Epithelial cell of prostate (primary cell): ENCODE results near the gene MAGEA12.
"Not testable (repeated sequence)": the region's sequence is repeated elsewhere in the genome, so short reads cannot be mapped to it uniquely, and the experiment has no call there.

Experiments used
- DNase-seq: peaks from one replicate; pipeline ENCODE4 v3.0.0-alpha.2; 2011; ENCODE audit warnings: low read depth, low spot score
- H3K27ac ChIP-seq: fragments of 450-650 bp; 2 replicates; pipeline ENCODE4 v1.5.1; 2017; ENCODE audit warnings: mild to moderate bottlenecking

MAGEA12 gene

DNA sequence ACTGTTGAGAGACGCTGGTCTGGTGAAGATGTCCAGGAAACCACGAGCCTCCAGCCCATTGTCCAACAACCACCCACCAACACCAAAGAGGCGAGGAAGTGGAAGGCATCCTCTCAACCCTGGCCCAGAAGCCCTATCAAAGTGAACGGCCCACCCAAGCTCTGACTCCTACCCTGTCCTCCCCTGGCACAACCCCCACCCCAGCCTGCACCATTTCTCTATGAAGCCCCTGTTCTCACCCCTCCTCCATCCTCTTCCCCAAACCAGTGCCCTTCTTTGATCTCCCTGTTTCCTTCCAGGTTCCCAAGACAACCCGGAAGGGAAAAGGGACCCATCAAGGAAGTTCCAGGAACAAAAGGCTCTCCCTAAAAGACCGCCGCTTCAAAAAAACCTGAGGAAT lies 26.0 kb downstream of the MAGEA12 start:
- not testable (repeated sequence) for H3K27ac ChIP-seq, DNase-seq

DNA sequence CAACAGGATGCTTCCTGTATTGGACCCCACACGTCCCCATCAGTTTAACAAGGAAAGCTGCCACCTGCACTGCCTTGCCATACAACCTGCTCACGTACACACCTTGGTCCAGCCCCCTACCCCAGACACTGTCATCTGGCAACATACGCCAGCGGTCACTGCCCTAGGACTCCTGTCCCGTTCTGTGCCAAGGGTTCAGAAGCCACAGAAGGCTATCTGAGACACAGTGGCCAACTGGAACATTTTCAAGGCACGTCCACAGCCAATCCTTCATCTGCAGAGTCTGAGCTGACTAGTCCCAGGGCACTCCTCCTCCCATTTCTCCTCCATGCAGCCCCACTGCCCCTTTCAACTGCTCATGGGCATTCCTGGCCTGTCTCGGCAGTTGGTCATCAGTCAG lies 28.0 kb downstream of the MAGEA12 start:
- DNase-seq, H3K27ac ChIP-seq: not testable (repeated sequence)

DNA sequence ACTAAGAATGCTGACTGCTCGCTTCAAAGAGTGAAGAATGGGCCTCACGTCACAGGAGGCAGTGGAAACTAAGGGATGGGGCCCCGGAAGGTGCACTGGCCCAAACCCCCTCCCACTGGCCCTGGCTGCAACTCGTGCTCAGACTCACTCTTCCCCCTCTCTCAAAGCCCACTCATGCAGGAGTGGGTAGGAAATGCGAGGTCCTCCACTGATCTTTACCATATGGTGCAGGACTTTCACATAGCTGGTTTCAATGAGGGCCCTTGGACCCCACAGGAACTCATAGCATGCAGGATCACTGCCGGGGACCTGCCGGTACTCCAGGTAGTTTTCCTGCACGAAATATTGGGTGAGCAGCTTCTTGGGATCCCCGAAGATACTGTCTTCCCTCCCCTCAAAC lies 33.0 kb downstream of the MAGEA12 start:
- not testable (repeated sequence) for DNase-seq

DNA sequence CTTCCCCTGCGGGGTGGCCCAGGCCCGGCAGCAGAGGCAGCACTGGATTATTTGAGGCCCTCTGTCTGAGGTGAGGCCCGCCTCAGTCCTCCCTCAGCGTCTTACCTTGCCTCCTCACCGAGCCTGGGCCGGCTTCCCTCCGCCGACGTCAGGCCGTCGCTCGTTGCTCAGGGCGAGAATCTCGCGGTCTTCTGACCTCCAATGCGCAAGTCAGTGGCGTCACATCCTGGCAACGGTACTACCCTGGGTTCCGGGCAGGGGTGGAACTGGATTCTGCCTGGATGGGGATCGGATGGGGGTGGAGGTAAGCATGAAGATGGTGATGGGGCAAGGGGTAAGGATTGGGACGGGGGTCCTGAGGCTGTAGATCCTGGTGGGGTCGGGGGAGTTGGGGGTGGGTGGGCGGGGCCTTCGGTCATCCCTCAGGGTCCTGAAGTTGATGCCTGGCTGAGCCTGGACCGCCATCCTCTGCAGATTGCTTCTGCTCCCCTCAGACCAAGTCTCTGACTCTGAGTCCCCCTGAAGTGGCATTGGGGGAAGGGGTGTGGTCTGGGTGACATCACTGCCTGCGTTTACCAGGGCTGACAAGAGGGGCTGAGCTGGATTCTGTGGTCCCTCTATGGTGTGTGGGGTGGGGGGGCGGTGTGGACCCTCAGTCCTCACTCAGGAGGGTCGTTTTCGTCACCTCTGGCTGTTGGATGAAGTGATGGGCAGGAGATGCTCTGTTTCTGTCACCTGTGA lies 36.2 kb downstream of the MAGEA12 start, which contains the start of gene MAGEA6:
MAGEA6 (minus strand) TSS at position 141 of the 741 bp plus-strand sequence. CDS start 2,039 bp downstream, outside the sequence.
- H3K27ac ChIP-seq, DNase-seq: not testable (repeated sequence)

More for the DNA sequence above, 33.0 kb downstream of the MAGEA12 start:
- H3K27ac ChIP-seq = not testable (repeated sequence)

DNA sequence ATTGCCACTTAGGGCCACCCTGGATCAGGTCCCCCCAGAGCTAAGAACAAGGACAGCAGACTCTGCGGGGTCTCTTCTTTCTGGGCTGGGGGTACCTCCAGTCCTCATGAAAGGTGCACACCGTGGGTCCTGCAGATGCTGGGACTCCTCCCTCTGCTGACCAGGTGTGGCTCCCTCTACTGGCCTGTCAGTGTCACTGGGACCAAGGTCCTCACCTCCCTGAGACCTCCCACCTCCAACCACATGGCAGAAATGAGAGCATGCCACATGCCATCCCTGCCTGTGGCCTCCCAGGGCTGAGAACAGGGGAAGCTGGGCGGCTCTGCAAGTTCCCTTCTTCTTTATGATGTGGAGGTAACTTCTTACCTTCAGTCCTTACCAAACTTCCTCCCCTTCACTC lies 53.5 kb downstream of the MAGEA12 start:
- H3K27ac ChIP-seq, DNase-seq: not testable (repeated sequence)
